GM23338 (cell line): Measurements from ENCODE around the gene RNASE8. TPM values are rescaled to one million over a fixed set of nuclear protein-coding genes. Genes with fewer than 3 reads are reported as not detected.

Experiments
- ATAC-seq: fragments of 200-7000 bp; cut with Tn5 transposase; 3 replicates; pipeline ENCODE4 v1.9.1; 2020
- DNase-seq: peaks from one replicate; pipeline ENCODE4 v3.0.0-alpha.2; 2015; ENCODE audit warnings: low spot score
- H2AFZ ChIP-seq: fragments of 200-600 bp; sonication (generic); 2 replicates; pipeline ENCODE4 v1.8.0; 2016; ENCODE audit warnings: antibody characterized with exemption, mild to moderate bottlenecking, moderate library complexity
- H3F3A ChIP-seq: fragments of 200-600 bp; sonication (generic); replicated peaks from 2 replicates; pipeline ENCODE4 v1.8.0; 2017; ENCODE audit warnings: antibody characterized with exemption, mixed run types, low read depth
- H3K27ac ChIP-seq: fragments of 200-600 bp; sonication (generic); 2 replicates; pipeline ENCODE4 v1.6.1; 2016; ENCODE audit warnings: low read depth
- H3K27me3 ChIP-seq: fragments of 200-600 bp; sonication (generic); 2 replicates; pipeline ENCODE4 v1.8.0; 2016; ENCODE audit warnings: mild to moderate bottlenecking, mixed run types, moderate library complexity; ENCODE audit not compliant: insufficient read depth
- H3K36me3 ChIP-seq: fragments of 200-600 bp; sonication (generic); 2 replicates; pipeline ENCODE4 v1.8.0; 2016; ENCODE audit warnings: mild to moderate bottlenecking; ENCODE audit not compliant: insufficient read depth
- H3K4me1 ChIP-seq: fragments of 200-600 bp; sonication (generic); 2 replicates; pipeline ENCODE4 v1.8.0; 2016; ENCODE audit warnings: mild to moderate bottlenecking, moderate library complexity; ENCODE audit not compliant: insufficient read depth
- H3K4me2 ChIP-seq: fragments of 200-600 bp; sonication (generic); 2 replicates; pipeline ENCODE4 v1.7.1; 2017; ENCODE audit warnings: mixed run types
- H3K4me3 ChIP-seq: fragments of 200-600 bp; sonication (generic); 2 replicates; pipeline ENCODE4 v1.6.1; 2016; ENCODE audit warnings: mixed run types
- H3K79me2 ChIP-seq: fragments of 200-600 bp; sonication (generic); replicated peaks from 2 replicates; pipeline ENCODE4 v1.8.0; 2017; ENCODE audit warnings: mild to moderate bottlenecking; ENCODE audit not compliant: insufficient read depth
- H3K9me2 ChIP-seq: fragments of 200-600 bp; sonication (generic); 2 replicates; pipeline ENCODE4 v1.8.0; 2017; ENCODE audit not compliant: insufficient read depth
- H4K20me1 ChIP-seq: fragments of 200-600 bp; sonication (generic); replicated peaks from 2 replicates; pipeline ENCODE4 v1.8.0; 2017; ENCODE audit warnings: mild to moderate bottlenecking; ENCODE audit not compliant: insufficient read depth
- H3K27ac Mint-ChIP-seq: 2 replicates; pipeline ENCODE4 v1.8.0; 2020; ENCODE audit warnings: inconsistent platforms, mild to moderate bottlenecking, moderate library complexity, mixed read lengths
- H3K27me3 Mint-ChIP-seq: 3 replicates; pipeline ENCODE4 v1.8.0; 2022; ENCODE audit warnings: low read depth, mild to moderate bottlenecking, moderate library complexity, mixed read lengths, inconsistent platforms; ENCODE audit not compliant: insufficient read depth, poor library complexity
- H3K36me3 Mint-ChIP-seq: 3 replicates; pipeline ENCODE4 v1.8.0; 2021; ENCODE audit warnings: low read depth, mild to moderate bottlenecking, inconsistent platforms, moderate library complexity, mixed read lengths
- H3K4me1 Mint-ChIP-seq: 3 replicates; pipeline ENCODE4 v1.8.0; 2020; ENCODE audit warnings: mild to moderate bottlenecking, inconsistent platforms, mixed read lengths
- H3K4me3 Mint-ChIP-seq: 3 replicates; pipeline ENCODE4 v1.8.0; 2021; ENCODE audit warnings: moderate library complexity, mild to moderate bottlenecking, inconsistent platforms, mixed read lengths
- H3K9me3 Mint-ChIP-seq: 3 replicates; pipeline ENCODE4 v1.8.0; 2020; ENCODE audit warnings: moderate library complexity, mild to moderate bottlenecking, inconsistent platforms, mixed read lengths
- CREB1 ChIP-seq: fragments of 250-450 bp; sonication (Bioruptor Pico); IDR thresholded peaks from 2 replicates; pipeline ENCODE4 v1.5.0; 2020; ENCODE audit warnings: low read depth, mild to moderate bottlenecking, moderate library complexity
- EZH2 ChIP-seq: fragments of 200-600 bp; sonication (generic); IDR thresholded peaks from one replicate; pipeline ENCODE4 v1.8.0; 2017; ENCODE audit warnings: antibody characterized with exemption, mild to moderate bottlenecking, low read depth; ENCODE audit not compliant: unreplicated experiment
- EZH2phosphoT487 ChIP-seq: fragments of 200-600 bp; sonication (generic); IDR thresholded peaks from one replicate; pipeline ENCODE4 v1.8.1; 2018; ENCODE audit warnings: antibody characterized with exemption; ENCODE audit not compliant: unreplicated experiment
- NANOG ChIP-seq: IDR thresholded peaks from 2 replicates; pipeline ENCODE4 v1.6.1; 2016; ENCODE audit warnings: antibody characterized with exemption, borderline replicate concordance
- POLR2AphosphoS5 ChIP-seq: IDR thresholded peaks from 2 replicates; pipeline ENCODE4 v1.6.1; 2016; ENCODE audit warnings: antibody characterized with exemption, low read depth
- STAT1 ChIP-seq: IDR thresholded peaks from one replicate; pipeline ENCODE4 v1.6.1; 2016; ENCODE audit warnings: antibody characterized with exemption; ENCODE audit not compliant: unreplicated experiment
- ZNF114 ChIP-seq: fragments of 250-450 bp; sonication (Bioruptor Pico); IDR thresholded peaks from 2 replicates; pipeline ENCODE4 v1.5.0; 2020; ENCODE audit warnings: mild to moderate bottlenecking, moderate library complexity
- ZNF331 ChIP-seq: fragments of 250-450 bp; sonication (Bioruptor Pico); IDR thresholded peaks from 2 replicates; pipeline ENCODE4 v1.5.0; 2020; ENCODE audit warnings: low read depth, mild to moderate bottlenecking, moderate library complexity
- ZNF462 ChIP-seq: fragments of 250-450 bp; sonication (Bioruptor Pico); IDR thresholded peaks from 2 replicates; pipeline ENCODE4 v1.5.0; 2020; ENCODE audit warnings: mild to moderate bottlenecking, moderate library complexity
- polyA plus RNA-seq: library from polyadenylated mRNA; unstranded; fragments of >200 nt; fragmentation: Nextera tagmentation; extraction: Ambion mirVana; gene quantifications from 2 replicates; pipeline ENCODE4 v1.2.1, GENCODE V29; 2016
- total RNA-seq: library from RNA; depleted of rRNA; stranded (reverse); fragments of >200 nt; shearing (Covaris generic); gene quantifications from 2 replicates; pipeline ENCODE4 v1.2.3, GENCODE V29; 2014

Gene RNASE8
- total and polyA plus RNA-seq, 2 experiments from 2014 or later: not detected

GRCh38 chr14:21106176-21106497 lies 48.5 kb downstream of the RNASE8 start:
- H3F3A ChIP-seq: no peaks in the 10 kb centered on the region; the same call in none of the 2 replicates
- 0 out of 2 replicates have a peak, but pooled peaks cover under 1% of the 10 kb centered on the region for H3K9me2 ChIP-seq
- no peaks in the 10 kb centered on the region for H3K27me3 ChIP-seq
- Mint-ChIP-seq H3K4me1 (peaks cover 71% of the 10 kb centered on the region), H3K36me3 (no peaks in the 10 kb centered on the region), H3K9me3 (no peaks in the 10 kb centered on the region; the same call in 2 of the 3 replicates), H3K27me3 (peaks cover 4% of the 10 kb centered on the region), H3K27ac (no peak overlapping the region), H3K4me3 (no peak overlapping the region)
- H3K4me2 ChIP-seq: no peak overlapping the region
- no peak for ATAC-seq
- H3K4me3 ChIP-seq: no peak overlapping the region
- no peaks in the 10 kb centered on the region for H3K36me3 ChIP-seq
- H2AFZ ChIP-seq: 0 out of 2 replicates have a peak overlapping the region, but pooled peaks have one; percentile 38
- TF ChIP-seq CREB1 (CRISPR knock-in tag) (no peak), POLR2AphosphoS5 (no peak), ZNF114 (CRISPR knock-in tag) (no peak), ZNF331 (CRISPR knock-in tag) (no peak), STAT1 (no peak), ZNF462 (CRISPR knock-in tag) (no peak), EZH2 (no peak), NANOG (no peak), EZH2phosphoT487 (no peak)
- H3K27ac ChIP-seq: no peak overlapping the region
- peaks cover 6% of the 10 kb centered on the region; the same call in 1 of the 2 replicates for H3K79me2 ChIP-seq
- H3K4me1 ChIP-seq: peaks cover 36% of the 10 kb centered on the region
- DNase-seq: no peak
- H4K20me1 ChIP-seq: no peaks in the 10 kb centered on the region
